GM19025 (cell line): Measurements from ENCODE around the gene MYLK4.
"Not testable (repeated sequence)": the region's sequence is repeated elsewhere in the genome, so short reads cannot be mapped to it uniquely, and the experiment has no call there.

Experiments used
- ATAC-seq: cut with Tn5 transposase; IDR thresholded peaks from one replicate; pipeline ENCODE4 v1.9.1; 2021; ENCODE audit warnings: mild to moderate bottlenecking, low read depth, moderate library complexity; ENCODE audit not compliant: unreplicated experiment

MYLK4 gene

DNA sequence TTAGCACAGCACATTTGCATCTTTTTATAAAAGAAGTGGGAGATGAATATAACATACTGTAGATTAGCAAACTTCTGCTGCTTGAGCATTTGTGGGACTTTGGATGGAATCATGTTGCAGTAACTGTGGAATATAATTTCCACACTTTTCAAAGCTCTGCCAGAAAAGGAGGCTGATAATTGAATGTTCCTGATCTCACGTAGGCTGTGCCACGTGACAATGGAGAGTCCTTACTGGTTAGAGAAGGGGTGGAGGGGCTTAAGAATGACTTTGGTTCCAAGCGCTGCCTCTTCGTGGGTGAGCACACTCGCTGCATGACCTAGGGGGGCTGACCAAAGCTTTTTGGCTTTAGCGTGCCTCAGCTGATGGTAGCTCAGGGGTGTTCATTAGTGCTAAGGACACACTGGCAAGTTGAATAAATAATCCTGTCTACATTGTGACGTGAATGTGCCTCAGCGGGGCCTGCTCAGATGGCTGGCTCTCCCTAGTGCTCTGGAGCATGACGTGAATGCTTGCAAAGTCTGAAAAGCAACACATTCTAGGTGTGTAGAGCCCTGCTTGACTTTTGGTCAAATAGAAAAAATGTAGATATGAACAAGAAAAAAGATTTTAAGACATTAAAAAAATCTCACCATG is 29.5 kb upstream of the MYLK4 start:
- ATAC-seq, result no peak

DNA sequence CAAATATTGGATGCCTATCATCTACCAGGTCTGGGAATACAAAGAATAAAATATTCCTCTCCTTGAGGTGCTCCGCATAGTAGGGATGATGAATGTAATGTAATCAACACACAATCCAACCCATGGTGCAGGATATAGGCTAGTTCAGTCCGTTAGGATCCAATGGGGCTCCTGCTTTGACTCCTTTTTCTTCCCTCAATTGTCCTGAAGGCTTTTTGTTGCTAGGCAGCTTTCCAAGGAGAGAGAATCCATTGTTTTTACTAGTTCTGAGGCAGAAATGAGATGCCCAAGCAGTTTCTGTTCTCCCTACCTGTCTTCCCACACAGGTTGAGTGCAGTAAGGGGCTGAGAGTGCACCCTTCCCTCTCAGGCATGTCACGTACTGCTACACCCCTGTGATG is 26.5 kb upstream of the MYLK4 start:
- no peak for ATAC-seq

DNA sequence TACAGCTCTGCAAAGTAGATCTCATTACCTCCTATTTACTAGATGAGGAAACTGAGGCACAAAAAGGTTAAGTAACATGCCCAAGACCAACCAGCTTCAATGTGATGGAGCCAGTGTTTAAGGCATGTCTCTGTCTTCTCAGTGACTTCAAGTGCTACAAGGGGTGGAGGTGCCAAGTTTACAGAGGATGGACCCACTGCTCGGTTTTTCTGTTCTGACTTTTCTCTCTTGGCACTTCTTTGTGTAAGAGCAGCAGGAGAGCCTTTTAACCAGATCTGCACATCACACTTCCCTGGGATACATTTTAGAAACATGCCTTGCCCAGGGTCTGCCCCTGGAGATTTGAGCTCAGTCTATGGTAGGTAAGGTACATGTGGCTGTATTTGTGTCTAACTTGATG is 24.3 kb upstream of the MYLK4 start:
- ATAC-seq, result no peak

DNA sequence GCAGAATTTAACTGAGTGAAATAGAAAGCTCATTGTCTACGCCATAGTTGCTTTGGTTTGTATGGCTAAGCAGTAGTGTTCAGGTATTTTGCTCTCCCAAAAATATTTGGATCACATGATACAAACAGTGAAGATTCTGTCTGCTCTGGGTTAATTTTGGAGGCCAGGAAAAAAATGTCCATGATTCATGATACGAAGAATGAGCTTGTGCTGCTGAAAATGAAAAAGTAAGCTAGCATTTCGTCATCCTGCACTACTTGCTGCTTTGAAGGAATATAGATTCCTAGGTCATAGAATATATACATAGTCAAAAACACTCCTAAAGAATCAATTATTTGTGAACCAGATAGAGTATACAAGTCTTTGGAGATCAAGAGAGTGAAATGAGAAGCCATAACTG is 22.7 kb upstream of the MYLK4 start:
- ATAC-seq, result no peak

DNA sequence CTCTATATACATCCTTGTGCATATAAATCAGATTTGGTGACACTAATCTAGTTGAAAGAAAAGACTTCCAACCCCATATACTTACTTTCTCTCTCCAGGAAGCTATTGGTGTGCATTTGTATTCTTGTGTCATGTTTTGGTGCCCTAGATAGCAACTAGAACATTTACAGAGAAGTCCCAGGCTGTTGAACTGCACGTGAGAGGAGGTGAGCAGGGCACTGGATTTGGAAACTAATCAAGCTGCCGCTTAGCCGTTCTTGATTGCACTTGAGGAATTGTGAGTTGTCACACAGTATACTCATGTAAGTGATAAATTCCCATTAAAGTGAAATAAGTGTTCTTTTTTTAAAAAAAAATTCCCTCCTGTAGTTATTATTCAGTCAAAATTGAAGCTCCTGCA is 22.1 kb upstream of the MYLK4 start:
- ATAC-seq, result no peak

DNA sequence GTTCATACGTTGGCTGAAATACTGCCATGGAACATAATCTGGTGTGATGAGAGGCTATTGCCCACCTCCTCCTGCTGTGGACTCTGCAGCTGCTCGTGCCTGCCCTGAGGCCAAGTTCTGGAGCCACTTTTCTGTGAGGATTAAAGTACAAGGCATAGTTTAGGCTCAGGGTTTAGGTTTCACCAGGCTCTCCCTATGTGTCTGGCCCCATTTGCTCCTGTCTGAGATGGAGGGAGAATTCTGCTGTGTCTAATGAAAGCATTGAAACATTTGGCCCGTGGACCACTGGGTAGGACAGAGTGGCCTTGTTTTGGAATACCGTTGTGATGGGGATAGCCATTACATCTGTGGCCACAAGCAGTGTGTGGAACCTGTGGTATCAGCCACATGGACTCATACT is 20.4 kb upstream of the MYLK4 start:
- ATAC-seq, result no peak

DNA sequence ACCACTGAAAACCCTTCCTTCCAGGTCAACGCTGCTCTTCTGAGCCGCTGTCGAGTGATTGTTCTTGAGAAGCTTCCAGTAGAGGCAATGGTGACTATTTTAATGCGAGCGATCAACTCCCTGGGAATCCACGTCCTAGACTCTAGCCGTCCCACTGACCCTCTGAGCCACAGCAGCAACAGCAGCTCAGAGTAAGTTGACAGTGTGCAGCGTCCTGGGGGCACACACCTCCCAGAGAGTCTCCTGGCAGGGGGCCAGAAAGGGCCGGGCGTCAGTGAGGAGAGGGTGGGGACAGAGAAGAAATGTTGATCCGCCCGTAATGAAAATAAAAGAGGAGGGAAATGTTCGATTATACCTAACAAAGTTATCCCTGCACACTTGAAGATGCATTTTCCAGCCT is 19.4 kb upstream of the MYLK4 start:
- ATAC-seq, result no peak

DNA sequence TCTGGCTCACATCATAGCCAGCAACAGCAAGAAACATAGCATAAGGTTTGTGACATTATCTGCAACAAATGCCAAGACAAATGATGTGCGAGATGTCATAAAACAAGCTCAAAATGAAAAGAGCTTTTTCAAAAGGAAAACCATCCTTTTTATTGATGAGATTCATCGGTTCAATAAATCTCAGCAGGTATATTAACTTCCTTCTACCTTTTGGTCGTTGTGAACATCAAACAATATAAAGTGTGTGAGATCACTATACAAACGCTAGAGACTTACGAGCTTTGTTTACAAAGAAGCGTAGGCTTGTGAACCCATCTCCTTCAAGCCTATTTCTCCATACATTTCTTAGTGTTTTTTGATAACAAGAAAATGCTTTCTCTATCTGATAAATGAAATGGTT is 18.0 kb upstream of the MYLK4 start:
- no peak for ATAC-seq

DNA sequence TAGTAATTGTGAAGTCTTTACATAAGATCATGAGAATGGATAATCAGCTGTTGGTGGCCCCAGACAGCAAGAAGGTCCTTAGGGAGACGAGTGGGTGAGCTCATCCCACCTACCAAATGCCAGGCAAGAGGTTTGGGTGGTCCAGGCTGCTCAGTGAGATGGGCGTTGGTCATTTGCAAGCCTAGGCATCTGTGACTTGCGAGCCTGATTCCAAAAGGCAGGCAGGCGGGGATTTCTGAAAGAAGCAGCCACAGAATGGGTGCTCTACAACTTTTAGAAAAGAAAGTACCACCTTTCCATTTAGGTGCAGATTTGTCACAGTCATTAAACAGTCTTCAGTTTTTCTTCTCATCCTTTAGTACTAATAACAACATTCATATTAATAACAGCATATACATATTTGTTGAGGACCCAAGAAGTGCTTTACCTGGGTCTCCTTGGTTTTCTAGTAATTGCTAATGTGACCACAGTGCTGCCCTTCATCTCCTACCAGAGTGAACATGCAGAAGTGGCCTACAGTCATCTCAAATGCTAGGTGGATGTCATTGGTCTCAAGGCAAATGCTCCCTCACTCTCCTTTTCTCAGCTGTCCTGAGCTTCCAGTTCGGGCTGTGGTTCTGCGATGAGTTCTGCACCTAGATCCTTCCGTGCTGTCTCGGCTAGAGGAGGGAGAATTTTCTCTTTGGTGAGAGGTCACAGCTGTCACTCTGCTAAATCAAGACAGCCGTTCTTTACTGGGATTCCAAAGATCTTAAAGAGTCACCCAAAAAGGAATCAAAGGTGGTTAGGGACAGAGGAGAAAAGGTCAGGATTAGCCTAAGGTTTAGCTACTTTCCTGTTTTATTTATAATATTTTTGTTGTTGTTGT is 17.2 kb upstream of the MYLK4 start:
- no peak for ATAC-seq

DNA sequence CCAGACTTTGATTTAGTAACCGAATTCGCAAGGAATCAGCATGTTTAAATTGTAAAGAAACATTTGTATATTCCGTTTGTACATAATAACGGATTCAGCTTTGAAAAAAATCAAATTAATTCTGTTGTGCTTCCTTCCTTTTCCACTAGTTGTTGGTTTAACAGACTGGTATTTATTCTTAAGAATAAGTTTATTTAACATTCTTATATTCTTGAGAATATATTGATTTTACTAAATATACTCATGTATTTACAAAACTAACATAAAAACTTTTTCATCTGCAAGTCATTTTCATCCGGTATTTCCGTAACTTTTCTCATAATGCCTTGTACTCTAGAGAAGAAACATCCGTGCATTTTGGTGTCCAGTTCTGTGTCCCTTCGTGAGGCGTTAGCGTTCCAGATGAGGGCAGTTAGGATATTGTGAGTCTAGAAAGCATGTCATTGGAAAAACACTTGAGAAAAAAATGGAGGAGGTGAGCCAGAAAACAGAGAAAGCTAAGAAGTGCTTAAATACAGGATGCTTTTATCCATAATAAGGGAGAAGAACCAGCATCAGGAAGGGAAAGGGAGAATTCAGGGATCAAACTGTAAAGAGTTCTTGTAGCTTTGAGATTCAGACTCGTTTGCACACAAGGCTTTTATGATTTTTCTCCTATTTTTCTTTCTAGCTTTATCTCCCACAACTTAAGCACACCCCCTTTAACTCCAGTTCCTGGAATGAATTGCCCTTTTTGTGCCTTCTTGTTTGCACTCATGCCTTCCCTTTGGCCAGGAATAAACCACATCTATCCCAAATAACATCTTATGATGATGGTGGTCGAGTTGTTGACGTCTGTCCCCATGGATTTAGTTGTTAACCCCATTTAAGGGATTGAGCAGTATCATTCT is 16.3 kb upstream of the MYLK4 start:
- no peak for ATAC-seq

DNA sequence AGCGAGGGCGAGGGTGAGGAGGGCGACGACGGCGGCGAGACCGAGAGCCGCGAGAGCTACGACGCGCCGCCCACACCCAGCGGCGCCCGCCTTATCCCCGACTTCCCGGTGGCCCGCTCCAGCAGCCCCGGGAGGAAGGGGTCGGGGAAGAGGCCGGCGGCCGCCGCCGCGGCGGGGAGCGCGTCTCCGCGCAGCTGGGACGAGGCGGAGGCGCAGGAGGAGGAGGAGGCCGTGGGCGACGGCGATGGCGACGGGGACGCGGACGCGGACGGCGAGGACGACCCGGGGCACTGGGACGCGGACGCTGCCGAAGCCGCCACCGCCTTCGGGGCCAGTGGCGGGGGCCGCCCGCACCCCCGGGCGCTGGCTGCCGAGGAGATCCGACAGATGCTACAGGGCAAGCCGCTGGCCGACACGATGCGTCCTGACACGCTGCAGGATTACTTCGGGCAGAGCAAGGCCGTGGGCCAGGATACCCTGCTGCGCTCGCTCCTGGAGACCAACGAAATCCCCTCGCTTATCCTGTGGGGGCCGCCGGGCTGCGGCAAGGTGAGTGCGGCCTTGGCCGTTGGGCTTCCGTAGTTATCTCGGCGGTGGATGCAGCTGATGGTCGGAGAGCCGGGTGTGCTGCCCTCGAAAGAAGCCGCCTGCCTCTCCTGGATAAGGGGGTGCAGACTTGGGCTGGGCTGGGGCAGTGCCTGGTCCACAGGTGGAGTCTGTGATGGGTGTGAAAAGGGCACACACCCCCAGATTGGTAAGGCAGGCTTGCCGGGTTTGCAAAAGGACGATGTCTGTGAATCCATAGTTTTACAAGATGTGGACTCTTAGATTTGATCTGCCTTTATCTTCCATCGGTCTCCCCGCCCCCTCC is 15.4 kb upstream of the MYLK4 start:
- peak; percentile 21 for ATAC-seq

DNA sequence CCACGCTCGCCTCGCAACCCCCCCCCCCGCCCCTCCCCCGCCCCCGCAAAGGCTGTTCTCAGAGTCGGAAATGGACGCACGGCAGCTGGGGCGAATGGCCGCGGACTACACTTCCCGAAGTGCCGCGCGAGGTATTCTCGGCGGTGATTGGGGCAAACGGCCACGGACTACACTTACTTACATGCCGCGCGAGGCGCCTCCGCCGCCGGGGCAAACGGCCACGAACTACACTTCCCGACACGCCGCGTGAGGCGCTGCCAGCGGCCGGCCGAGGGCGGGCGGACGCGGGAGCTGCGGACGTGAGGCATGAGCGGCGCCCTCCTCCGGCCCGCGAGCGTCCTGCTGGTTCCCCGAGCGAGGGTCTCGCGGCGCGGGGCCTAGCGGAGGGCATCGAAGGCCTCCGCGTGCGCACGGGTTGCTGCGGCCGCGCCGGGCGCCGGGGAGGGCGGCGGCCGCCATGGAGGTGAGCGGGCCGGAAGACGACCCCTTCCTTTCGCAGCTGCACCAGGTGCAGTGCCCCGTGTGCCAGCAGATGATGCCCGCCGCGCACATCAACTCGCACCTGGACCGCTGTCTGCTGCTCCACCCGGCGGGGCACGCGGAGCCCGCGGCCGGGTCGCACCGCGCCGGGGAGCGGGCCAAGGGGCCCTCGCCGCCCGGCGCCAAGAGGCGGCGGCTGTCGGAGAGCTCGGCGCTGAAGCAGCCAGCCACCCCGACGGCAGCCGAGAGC is 14.6 kb upstream of the MYLK4 start, which contains the start of gene WRNIP1:
TSS of gene WRNIP1 (plus strand) at position 228 of the 730 bp plus-strand sequence. CDS start at position 458, 230 bp downstream.
- peak; percentile 84 for ATAC-seq

DNA sequence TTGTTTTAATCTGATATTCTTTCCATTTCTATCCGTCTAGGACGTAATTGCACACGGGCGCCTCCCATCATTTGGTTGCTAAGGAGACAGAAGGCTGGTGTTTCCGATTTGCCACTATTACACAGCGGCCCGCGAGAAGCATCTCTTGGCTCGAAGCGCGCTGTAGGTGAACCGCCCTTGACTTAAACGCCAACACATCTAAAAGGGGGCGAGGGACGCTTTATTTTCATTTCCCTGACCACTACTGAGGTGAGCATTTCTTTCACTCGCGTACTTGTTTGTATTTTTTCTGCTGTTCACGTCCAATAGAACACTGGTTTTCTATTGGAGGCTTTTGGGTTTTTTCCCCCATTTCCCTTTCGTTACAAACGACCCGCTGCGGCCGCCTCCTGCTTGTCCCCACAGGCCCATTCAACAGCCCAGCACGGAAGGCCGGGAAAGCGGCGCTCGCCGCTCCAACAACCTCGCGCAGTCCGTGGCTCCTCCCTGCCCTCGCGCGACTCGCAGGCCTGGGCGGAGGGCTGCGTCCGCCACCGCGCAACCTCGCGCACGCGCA is 14.0 kb upstream of the MYLK4 start:
- peak; percentile 36 for ATAC-seq

DNA sequence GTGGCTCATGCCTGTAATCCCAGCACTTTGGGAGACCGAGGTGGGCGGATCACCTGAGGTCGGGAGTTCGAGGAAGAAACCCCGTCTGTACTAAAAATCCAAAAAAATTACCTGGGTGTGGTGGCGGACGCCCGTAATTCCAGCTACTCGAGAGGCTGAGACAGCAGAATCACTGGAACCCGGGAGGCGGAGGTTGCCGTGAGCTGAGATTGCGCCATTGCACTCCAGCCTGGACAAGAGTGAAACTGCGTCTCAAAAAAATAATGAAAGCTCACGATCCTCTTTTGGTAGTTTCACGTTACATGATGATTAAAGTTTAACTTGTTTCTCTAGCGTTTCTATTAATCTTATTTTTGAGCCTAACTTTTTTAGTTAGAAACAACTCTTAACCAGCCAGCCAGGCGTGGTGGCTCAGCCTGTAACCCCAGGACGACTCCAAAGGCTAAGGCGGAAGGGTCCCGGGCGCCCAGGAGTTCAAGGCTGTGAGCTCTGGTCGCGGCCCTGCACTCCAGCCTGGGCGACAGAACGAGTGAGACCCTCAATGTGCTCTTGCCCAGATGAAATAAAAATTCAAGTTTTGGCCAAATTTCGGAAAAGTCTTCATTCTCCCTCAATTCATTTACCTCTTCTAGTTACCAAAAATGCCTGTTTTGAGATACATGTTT is 13.3 kb upstream of the MYLK4 start:
- no peak for ATAC-seq

DNA sequence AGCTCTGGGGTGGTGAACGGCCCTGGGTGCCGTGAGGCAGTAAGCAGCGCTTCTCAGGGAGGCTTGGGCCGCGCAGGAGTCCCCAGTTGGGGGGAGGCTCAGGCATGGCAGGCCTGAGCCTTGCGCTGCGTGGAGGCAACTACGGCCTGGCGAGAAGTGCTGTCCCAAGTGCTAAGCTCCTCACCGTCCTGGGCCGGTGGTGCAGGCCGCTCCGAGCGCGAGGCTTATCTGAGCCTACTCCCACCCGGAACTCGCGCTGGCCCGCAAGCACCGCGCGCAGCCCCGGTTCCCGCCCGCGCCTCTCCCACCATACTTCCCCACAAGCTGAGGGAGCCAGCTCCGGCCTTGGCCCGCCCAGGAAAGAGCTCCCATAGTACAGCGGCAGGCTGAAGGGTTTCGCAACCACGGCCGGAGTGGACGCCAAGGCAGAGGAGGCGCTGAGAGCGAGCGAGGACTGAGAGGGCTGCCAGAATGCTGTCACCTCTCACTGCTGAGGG is 12.7 kb upstream of the MYLK4 start:
- ATAC-seq, result no peak

DNA sequence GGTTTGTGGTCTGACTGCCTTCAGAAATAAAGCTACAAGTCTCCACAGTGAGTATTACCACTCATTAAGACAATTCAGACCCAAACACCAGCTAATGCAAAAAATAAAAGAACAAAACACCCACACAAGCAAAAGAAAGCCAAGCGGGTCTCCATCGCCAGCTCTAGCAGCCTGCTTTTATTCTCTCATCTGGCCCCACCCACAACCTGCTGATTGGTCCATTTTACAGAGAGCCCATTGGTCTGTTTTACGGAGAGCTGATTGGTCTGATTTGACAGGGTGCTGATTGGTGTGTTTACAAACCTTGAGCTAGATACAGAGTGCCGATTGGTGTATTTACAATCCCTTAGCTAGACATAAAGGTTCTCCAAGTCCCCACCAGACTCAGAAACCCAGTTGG is 12.1 kb upstream of the MYLK4 start:
- ATAC-seq, result not testable (repeated sequence)

DNA sequence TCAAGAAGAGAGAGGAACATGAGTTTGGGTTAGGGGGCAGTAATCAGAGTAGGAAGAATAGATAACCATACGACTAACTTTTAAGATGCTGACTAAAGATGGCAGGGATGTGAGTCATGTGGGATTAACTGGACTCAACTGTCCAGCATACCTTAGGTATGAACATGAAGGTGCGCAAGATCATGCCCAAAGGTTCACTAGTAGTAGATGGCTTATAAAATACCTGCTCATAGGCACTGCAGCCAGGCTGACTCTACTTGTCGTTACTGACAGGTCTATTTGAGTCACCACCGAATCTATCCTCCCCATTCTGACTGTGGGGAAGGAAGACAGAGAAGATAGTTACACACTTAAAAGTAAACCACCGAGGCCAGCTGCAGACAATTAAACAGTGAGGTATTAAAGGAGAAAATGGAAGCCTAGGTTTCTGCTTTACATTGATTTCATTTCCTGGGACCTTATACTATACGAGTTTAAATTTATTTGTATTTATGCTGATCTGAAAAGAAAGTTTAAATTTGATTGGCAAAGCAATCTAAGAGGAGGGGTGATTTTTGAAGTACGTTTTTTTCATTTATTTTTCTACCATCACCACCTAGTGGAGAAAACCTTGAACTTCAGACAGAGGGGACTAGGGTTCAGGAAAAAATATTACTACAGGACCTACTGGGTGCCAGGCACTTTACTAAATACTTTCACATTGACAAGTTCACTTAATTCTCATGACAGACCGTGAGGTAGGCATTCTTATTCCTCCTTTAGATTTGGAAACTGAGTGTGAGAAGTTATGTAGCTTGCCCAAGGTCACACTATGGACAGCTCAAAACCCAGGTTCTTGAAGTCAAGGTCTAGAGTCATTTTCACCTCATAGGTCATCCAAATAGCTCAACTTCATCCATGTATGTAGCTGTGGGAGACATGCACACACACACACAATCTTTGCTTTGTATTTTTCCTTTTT is 10.4 kb upstream of the MYLK4 start:
- no peak for ATAC-seq
